BE2C (cell line): ENCODE results near the gene DMRTC1B.
"Not testable (repeated sequence)": the region's sequence is repeated elsewhere in the genome, so short reads cannot be mapped to it uniquely, and the experiment has no call there.

ENCODE experiments used
- DNase-seq: peaks from one replicate; pipeline ENCODE4 v3.0.0-alpha.2; 2020
- H3K27me3 ChIP-seq: fragments of 250-450 bp; sonication (Bioruptor Pico); 2 replicates; pipeline ENCODE4 v1.5.1; 2020; ENCODE audit warnings: mild to moderate bottlenecking
- H3K36me3 ChIP-seq: fragments of 250-450 bp; sonication (Bioruptor Pico); 2 replicates; pipeline ENCODE4 v1.5.1; 2020; ENCODE audit warnings: mild to moderate bottlenecking
- H3K4me1 ChIP-seq: fragments of 250-450 bp; sonication (Bioruptor Pico); 2 replicates; pipeline ENCODE4 v1.5.1; 2020
- H3K4me3 ChIP-seq: 2 replicates; pipeline ENCODE4 v1.5.1; 2011; ENCODE audit warnings: low read depth, low read length
- H3K9me3 ChIP-seq: fragments of 250-450 bp; sonication (Bioruptor Pico); 2 replicates; pipeline ENCODE4 v1.5.1; 2020

Gene DMRTC1B

GRCh38 chrX:72808110-72808509 is 31.4 kb downstream of the DMRTC1B start, which contains the start of gene FAM236D:
FAM236D (minus strand) TSS chrX:72808210; CDS start chrX:72808110, 100 bp downstream.
- H3K27me3 ChIP-seq, H3K9me3 ChIP-seq, DNase-seq, H3K36me3 ChIP-seq, H3K4me3 ChIP-seq, H3K4me1 ChIP-seq: not testable (repeated sequence)

- not testable (repeated sequence) for H3K4me1 ChIP-seq, H3K4me3 ChIP-seq, DNase-seq, H3K36me3 ChIP-seq, H3K27me3 ChIP-seq, H3K9me3 ChIP-seq
Observed at GRCh38 chrX:72830701-72831100, 54.0 kb downstream of the DMRTC1B start.

GRCh38 chrX:72837532-72837931 is 60.8 kb downstream of the DMRTC1B start:
- not testable (repeated sequence) for DNase-seq, H3K36me3 ChIP-seq, H3K4me1 ChIP-seq, H3K9me3 ChIP-seq, H3K4me3 ChIP-seq, H3K27me3 ChIP-seq

GRCh38 chrX:72882898-72883297 is 106.2 kb downstream of the DMRTC1B start:
- H3K36me3 ChIP-seq, H3K4me1 ChIP-seq, H3K4me3 ChIP-seq, H3K27me3 ChIP-seq, DNase-seq, H3K9me3 ChIP-seq: not testable (repeated sequence)

- not testable (repeated sequence) for DNase-seq
Observed at GRCh38 chrX:72889740-72890139, 113.0 kb downstream of the DMRTC1B start.

More at GRCh38 chrX:72889740-72890139, 113.0 kb downstream of the DMRTC1B start:
- H3K4me3 ChIP-seq, H3K36me3 ChIP-seq, H3K9me3 ChIP-seq, H3K27me3 ChIP-seq, H3K4me1 ChIP-seq: not testable (repeated sequence)
